HCT116 (cell line): Measurements from ENCODE around the gene STKLD1. TPM values are rescaled to one million over a fixed set of nuclear protein-coding genes. Genes with fewer than 3 reads are reported as not detected.

Source experiments
- ATAC-seq: fragments of 200-7000 bp; cut with Tn5 transposase; 2 replicates; pipeline ENCODE4 v1.9.1; 2020; ENCODE audit warnings: mild to moderate bottlenecking, moderate library complexity
- BruUV-seq: library from RNA; stranded (reverse); fragments of 400-500 nt; replicated peaks from 2 replicates; lab custom pipeline; 2021; lab: Mats Ljungman, UMichigan
- CTCF ChIA-PET: fragments of 300-600 bp; sonication (Branson Sonifier 250); formaldehyde crosslinking; loops from one replicate; lab custom pipeline; 2021; ENCODE audit warnings: antibody characterized with exemption; lab: Charles Lee
- POLR2A ChIA-PET: fragments of 300-600, 350-600 bp; sonication (Branson Sonifier 250); formaldehyde crosslinking; loops from one replicate; lab custom pipeline; 2021; ENCODE audit warnings: antibody characterized with exemption; lab: Charles Lee
- RAD21 ChIA-PET, 2 experiments: fragments of 300-600 bp; sonication (Branson Sonifier 250); formaldehyde crosslinking; loops; one replicate each; lab custom pipeline; 2023; ENCODE audit warnings: low total read pairs in 2 of 2; ENCODE audit not compliant: uncharacterized antibody in 2 of 2, unreplicated experiment in 2 of 2, low non-redundant PET in 1 of 2; lab: Charles Lee
- DNase-seq: peaks from one replicate; pipeline ENCODE4 v3.0.0-alpha.2; 2010; ENCODE audit warnings: low read depth, low spot score
- H2AFZ ChIP-seq: fragments of 200-600 bp; shearing (Covaris generic), sonication (generic); 2 replicates; pipeline ENCODE4 v1.6.1; 2017; ENCODE audit warnings: low read depth, mixed run types, mixed read lengths, antibody characterized with exemption, low read length; ENCODE audit not compliant: poor library complexity, severe bottlenecking
- H3K27ac ChIP-seq: 2 replicates; pipeline ENCODE4 v1.5.1; 2012; ENCODE audit warnings: low read depth, low read length
- H3K27me3 ChIP-seq: fragments of 200-600 bp; sonication (generic); 2 replicates; pipeline ENCODE4 v1.6.1; 2016; ENCODE audit warnings: mixed run types, low read length, mixed read lengths; ENCODE audit not compliant: insufficient read depth
- H3K36me3 ChIP-seq, 2 experiments: fragments of 200-500 bp in 1 of 2; fragments of 200-600 bp in 1 of 2; sonication (Bioruptor generic) in 1 of 2; sonication (generic) in 1 of 2; 2 replicates each; pipeline versions ENCODE4 v1.5.1 to v1.6.1; 2014 to 2016; ENCODE audit warnings: low read length in 2 of 2, inconsistent platforms in 1 of 2, mixed read lengths in 1 of 2, mixed run types in 1 of 2; ENCODE audit not compliant: insufficient read depth in 2 of 2, control insufficient read depth in 1 of 2
- H3K4me1 ChIP-seq, 2 experiments: fragments of 200-600 bp in 1 of 2; sonication (generic) in 1 of 2; 2 replicates each; pipeline versions ENCODE4 v1.5.1 to v1.6.1; 2012 to 2017; ENCODE audit warnings: low read length in 2 of 2, inconsistent platforms in 1 of 2, mild to moderate bottlenecking in 1 of 2, mixed read lengths in 1 of 2, mixed run types in 1 of 2, moderate library complexity in 1 of 2; ENCODE audit not compliant: insufficient read depth in 2 of 2, control insufficient read depth in 1 of 2
- H3K4me2 ChIP-seq: fragments of 200-600 bp; sonication (generic); 2 replicates; pipeline ENCODE4 v1.6.1; 2017; ENCODE audit warnings: mixed run types, low read length, mixed read lengths
- H3K4me3 ChIP-seq, 2 experiments: fragments of 200-600 bp in 1 of 2; sonication (generic) in 1 of 2; replicated peaks in 1 of 2; 2 replicates each; pipeline ENCODE4 v1.5.1; 2011 to 2016; ENCODE audit warnings: low read length in 2 of 2, control low read depth in 1 of 2, low read depth in 1 of 2, mild to moderate bottlenecking in 1 of 2, mixed read lengths in 1 of 2, mixed run types in 1 of 2
- H3K79me2 ChIP-seq: fragments of 200-600 bp; sonication (generic); 2 replicates; pipeline ENCODE4 v1.6.1; 2017; ENCODE audit warnings: mild to moderate bottlenecking, mixed run types, low read length, moderate library complexity, mixed read lengths; ENCODE audit not compliant: insufficient read depth
- H3K9ac ChIP-seq: fragments of 200-600 bp; sonication (generic); 2 replicates; pipeline ENCODE4 v1.6.1; 2016; ENCODE audit warnings: low read length, mixed read lengths
- H3K9me2 ChIP-seq: fragments of 200-600 bp; sonication (generic), shearing (Covaris generic); 2 replicates; pipeline ENCODE4 v1.6.1; 2017; ENCODE audit warnings: mixed run types, mild to moderate bottlenecking, moderate library complexity; ENCODE audit not compliant: insufficient read depth
- H3K9me3 ChIP-seq, 2 experiments: fragments of 200-500 bp in 1 of 2; fragments of 200-600 bp in 1 of 2; sonication (Bioruptor generic) in 1 of 2; sonication (generic) in 1 of 2; 2 replicates each; pipeline ENCODE4 v1.6.1; 2014 to 2017; ENCODE audit warnings: low read length in 2 of 2, mixed read lengths in 2 of 2, inconsistent platforms in 1 of 2, low read depth in 1 of 2, mild to moderate bottlenecking in 1 of 2, mixed run types in 1 of 2, moderate library complexity in 1 of 2; ENCODE audit not compliant: control insufficient read depth in 1 of 2, insufficient read depth in 1 of 2
- H4K20me1 ChIP-seq: fragments of 200-600 bp; sonication (generic), shearing (Covaris generic); 2 replicates; pipeline ENCODE4 v1.6.1; 2017; ENCODE audit warnings: mixed run types, mild to moderate bottlenecking, moderate library complexity; ENCODE audit not compliant: insufficient read depth
- CBX3 ChIP-seq: IDR thresholded peaks from 2 replicates; pipeline ENCODE4 v1.6.1; 2012; ENCODE audit warnings: low read depth
- ELF1 ChIP-seq: IDR thresholded peaks from 2 replicates; pipeline ENCODE4 v1.6.1; 2012; ENCODE audit warnings: low read depth, borderline replicate concordance
- REST ChIP-seq: IDR thresholded peaks from 2 replicates; pipeline ENCODE4 v1.6.1; 2012; ENCODE audit warnings: low read depth
- SP1 ChIP-seq: IDR thresholded peaks from 2 replicates; pipeline ENCODE4 v1.6.1; 2012; ENCODE audit warnings: low read depth
- SRF ChIP-seq: IDR thresholded peaks from 2 replicates; pipeline ENCODE4 v1.6.1; 2012; ENCODE audit warnings: low read depth
- ZNF274 ChIP-seq: fragments of 200-500 bp; sonication (Bioruptor generic); IDR thresholded peaks from 2 replicates; pipeline ENCODE4 v1.6.1; 2014; ENCODE audit warnings: mild to moderate bottlenecking, low read depth, low read length, inconsistent platforms
- intact Hi-C: fragments of 100-400 bp; cut with micrococcal nuclease; formaldehyde crosslinking; loops from 2 replicates; pipeline ENCODE4 v1.10.0; 2022
- total RNA-seq: library from RNA; stranded (reverse); gene quantifications from one replicate; pipeline ENCODE4 v1.2.1, GENCODE V29; 2021; ENCODE audit not compliant: unreplicated experiment
- TF ChIP-seq, protein P1 (sequence below): IDR thresholded peaks from 2 replicates; pipeline ENCODE4 v1.6.1; 2011; ENCODE audit warnings: mild to moderate bottlenecking, low read length, moderate library complexity; ENCODE audit not compliant: insufficient replicate concordance; ENCODE audit errors: extremely low read depth

The STKLD1 gene
- total RNA-seq, 1 experiment from 2014 or later, result 0.37 TPM

GRCh38 chr9:133430244-133430643, 54.1 kb downstream of the STKLD1 start:
- Histone ChIP-seq H3K4me2 (no peak overlapping the region), H3K4me1 (peaks cover 0 to 5% of the 10 kb centered on the region in 2 experiments; a peak in 1 of 4 replicates), H3K27me3 (no peaks in the 10 kb centered on the region), H3K9ac (no peak overlapping the region), H3K9me3 (no peaks in the 10 kb centered on the region), H3K36me3 (no peaks in the 10 kb centered on the region), H3K27ac (no peak overlapping the region), H4K20me1 (no peaks in the 10 kb centered on the region), H3K9me2 (no peaks in the 10 kb centered on the region), H3K79me2 (no peaks in the 10 kb centered on the region), H2AFZ (no peak overlapping the region), H3K4me3 (no peak overlapping the region)
- TF ChIP-seq ZNF274, result no peak
- no peak for TF ChIP-seq REST
- TF ChIP-seq, protein P1, sequence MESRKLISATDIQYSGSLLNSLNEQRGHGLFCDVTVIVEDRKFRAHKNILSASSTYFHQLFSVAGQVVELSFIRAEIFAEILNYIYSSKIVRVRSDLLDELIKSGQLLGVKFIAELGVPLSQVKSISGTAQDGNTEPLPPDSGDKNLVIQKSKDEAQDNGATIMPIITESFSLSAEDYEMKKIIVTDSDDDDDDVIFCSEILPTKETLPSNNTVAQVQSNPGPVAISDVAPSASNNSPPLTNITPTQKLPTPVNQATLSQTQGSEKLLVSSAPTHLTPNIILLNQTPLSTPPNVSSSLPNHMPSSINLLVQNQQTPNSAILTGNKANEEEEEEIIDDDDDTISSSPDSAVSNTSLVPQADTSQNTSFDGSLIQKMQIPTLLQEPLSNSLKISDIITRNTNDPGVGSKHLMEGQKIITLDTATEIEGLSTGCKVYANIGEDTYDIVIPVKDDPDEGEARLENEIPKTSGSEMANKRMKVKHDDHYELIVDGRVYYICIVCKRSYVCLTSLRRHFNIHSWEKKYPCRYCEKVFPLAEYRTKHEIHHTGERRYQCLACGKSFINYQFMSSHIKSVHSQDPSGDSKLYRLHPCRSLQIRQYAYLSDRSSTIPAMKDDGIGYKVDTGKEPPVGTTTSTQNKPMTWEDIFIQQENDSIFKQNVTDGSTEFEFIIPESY, result no peak
- no peak for TF ChIP-seq ELF1
- no peak for TF ChIP-seq CBX3
- no peak for TF ChIP-seq SP1
- TF ChIP-seq SRF, result no peak
- BruUV-seq, result no TSS peak
- intact Hi-C loops, result no loop called here
- RAD21 ChIA-PET, result interaction anchor here in 1 of 2 experiments (0.7 kb wide), 1 partner anchor 41 kb away, joined by 3 read pairs; no protein-coding TSS in a partner anchor
- POLR2A ChIA-PET, result no interaction called here
- ATAC-seq (no peak), DNase-seq (no peak)
- CTCF ChIA-PET, result no interaction called here
